HG03060 (cell line): Measurements from ENCODE around the gene KLHL29.

Experiments
- ATAC-seq: cut with Tn5 transposase; IDR thresholded peaks from one replicate; pipeline ENCODE4 v1.9.1; 2021; ENCODE audit warnings: low read depth, moderate number of reproducible peaks; ENCODE audit not compliant: unreplicated experiment

The KLHL29 gene

GRCh38 chr2:23637011-23637778 is 252.2 kb downstream of the KLHL29 start:
- no peak for ATAC-seq

DNA sequence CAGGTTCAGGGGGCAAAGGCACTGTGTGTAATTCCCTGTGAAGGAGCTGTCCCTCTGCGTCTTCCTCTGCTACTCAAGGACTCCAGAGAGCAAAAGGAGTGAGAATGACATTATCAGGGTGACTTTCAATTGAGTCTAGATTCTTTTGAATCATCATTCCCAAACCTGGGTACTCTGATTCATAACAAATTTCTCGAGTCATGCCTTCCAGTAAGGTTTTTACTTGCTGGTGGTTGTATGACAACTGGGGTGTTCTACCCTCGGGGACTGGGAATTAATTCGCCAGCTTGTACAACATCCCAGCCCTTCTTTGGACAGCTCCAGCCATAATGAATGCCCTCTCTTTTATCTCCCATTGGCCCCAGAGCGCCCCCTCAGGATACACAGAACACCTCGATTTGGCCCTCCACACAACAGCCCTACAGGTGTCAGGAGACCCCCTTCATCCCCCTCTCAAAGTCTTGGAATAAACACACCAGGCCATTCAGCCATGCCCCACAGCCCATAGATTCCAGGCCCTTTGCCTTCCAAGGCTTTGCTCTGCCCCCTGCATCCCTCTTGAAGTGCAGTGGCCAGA is 254.5 kb downstream of the KLHL29 start:
- no peak for ATAC-seq

DNA sequence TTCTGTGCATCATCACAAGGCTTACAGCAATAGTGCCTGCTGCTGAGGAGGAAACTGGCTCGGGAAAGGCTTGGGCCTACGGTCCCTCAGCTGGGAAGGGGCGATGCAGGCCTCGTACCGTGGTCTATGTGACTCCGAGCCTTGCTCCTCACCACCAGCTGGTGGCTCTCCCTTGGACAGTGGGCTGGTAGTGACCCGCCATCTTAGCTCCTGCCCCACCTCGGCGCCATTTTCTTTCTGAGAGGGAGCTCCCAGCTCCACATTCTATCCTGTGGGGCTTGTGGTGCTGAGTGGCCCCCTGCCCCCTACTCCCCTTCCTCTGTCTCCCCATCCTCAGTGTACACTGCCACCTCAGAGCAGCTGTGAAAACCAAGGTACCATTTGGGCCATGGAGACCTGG is 255.7 kb downstream of the KLHL29 start:
- ATAC-seq, result no peak

DNA sequence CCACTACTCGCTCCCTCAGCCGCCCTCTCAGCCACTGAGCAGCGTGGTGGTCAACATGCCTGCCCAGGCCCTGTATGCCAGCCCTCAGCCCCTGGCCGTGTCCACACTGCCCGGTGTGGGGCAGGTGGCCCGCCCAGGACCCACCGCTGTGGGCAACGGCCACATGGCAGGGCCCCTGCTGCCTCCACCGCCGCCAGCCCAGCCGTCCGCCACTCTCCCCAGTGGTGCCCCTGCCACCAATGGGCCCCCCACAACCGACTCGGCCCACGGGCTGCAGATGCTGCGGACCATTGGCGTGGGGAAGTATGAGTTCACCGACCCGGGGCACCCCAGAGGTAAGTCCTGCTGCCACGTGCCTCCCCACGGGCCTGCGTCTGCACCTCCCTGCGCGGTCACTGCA is 257.5 kb downstream of the KLHL29 start:
- no peak for ATAC-seq

DNA sequence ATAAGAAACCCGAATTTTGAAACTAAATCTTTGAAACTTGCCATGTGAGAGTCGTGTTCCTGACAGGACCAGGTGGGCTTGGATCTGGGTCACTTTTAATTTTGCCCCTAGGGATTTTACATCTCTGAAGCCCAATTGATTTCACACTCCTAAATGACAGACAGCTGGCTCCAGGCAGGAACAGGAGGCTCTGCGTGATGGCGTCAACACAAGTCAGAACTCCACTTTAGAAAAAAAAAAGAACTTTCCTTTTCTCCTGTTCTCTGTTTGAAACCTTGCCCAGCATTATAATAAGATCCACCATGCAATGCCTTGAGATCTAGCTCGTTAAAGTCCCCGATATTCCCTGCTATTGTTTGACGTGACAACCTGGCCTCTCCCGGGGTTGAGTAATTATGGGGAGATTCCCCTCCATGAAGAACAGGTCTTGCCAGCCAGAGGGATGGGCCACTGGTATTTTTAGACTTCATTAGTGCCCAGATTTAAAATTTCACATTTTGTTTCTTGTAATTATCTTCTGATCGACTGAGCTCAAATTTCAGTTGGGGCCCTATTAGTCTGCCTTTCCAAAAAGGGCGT is 260.3 kb downstream of the KLHL29 start:
- ATAC-seq, result no peak

- no peak for ATAC-seq
These were observed 262.6 kb downstream of the KLHL29 start for GRCh38 chr2:23647563-23647962.

GRCh38 chr2:23649303-23649702 is 264.3 kb downstream of the KLHL29 start:
- ATAC-seq, result no peak

DNA sequence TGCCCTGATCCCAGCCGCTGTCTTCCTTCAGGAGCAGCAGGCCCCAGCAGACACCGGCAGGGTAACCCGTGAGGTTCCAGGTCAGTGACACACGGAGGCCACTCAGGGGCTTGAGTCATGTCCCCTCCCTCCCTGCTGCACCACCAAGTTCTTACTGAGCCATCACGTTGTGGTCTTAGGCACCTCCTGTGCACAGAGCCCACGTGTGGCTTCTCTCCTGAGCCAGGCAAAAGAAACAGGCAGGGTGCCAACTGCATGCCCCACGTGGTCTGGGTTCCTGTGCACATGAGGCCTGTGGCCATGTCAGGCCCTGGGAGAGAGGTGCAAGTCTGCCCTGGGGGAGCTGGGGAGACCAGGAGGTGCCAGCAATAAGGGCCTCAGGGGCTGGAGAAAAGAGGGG is 264.8 kb downstream of the KLHL29 start:
- no peak for ATAC-seq

GRCh38 chr2:23651187-23652080 is 266.5 kb downstream of the KLHL29 start:
- ATAC-seq, result no peak

DNA sequence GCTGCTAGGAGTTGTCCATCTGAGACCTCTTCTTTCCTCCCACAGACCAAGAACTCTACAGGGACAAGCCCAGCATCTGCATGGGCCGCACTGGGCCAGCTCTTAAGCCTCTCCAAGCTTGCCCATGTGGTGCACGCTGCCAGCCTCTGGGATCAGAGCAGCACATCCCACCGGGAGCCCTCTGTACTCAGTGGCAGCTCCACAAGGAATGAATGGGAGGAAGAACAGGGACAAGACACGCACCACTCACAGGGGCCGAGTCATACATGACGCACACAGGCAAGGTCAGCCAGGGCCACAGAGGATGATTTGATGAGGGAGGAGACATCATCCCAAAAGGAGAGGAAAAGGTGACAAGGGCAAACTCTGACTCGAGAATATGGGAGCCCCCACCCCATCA is 268.3 kb downstream of the KLHL29 start:
- no peak for ATAC-seq

DNA sequence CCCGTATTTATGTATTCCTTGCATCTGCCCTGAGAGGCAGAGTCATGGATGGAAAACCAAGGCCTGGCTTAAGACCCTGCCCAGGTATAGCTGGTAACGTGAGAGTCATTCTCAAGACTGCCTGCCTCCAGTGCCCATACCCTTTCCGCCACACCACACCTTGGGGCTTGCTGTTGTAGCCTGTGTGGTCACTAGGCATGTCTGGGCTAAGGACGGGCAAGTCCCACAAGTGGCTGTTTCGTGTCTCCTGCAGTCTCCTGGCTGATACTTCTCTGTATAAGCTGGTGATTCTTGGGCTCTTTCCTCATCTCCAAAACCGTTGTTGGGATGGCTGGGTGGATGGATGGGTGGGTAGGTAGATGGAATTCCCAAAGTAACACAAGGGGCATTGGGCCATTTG is 269.8 kb downstream of the KLHL29 start:
- ATAC-seq, result no peak

GRCh38 chr2:23655934-23656596 is 271.1 kb downstream of the KLHL29 start:
- no peak for ATAC-seq

DNA sequence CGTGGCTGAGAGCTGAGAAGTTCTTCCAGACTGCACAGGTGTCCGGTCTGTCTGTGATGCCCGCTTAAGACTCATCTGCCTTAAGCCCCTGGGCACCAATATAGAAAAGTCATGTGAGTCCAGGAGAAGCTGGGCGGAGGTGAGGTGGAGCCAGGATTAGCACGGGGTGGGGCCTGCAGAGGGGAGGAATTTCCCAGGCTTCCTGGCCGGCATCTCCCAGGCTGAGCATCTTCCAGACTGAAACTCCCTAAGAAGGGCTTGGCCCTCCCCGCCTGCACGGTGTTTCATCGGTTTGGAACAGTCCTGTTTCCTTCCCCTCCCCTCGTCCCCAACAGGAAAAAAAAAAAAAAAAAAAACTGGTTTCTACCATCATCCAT is 271.6 kb downstream of the KLHL29 start:
- no peak for ATAC-seq

DNA sequence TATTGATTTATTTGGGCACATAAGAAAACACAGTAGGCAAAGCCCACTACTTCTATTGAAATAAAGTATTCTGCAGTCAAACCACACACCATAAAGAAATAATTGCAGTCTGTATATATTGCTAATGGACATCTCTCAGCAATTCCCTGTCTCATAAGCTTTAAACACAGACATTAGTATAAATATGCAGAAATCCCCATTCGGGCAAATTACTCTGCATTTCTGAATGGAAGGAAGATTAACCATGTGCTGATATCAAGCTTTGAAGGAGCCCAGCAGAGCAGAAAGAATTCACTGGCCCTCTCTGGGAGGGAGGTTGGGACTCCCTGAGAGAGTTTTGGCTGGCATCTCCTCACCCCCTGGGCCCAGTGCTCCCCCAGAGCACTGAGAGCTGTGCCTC is 272.4 kb downstream of the KLHL29 start:
- no peak for ATAC-seq

- ATAC-seq, result no peak
These were observed 273.0 kb downstream of the KLHL29 start for GRCh38 chr2:23657934-23658333.

DNA sequence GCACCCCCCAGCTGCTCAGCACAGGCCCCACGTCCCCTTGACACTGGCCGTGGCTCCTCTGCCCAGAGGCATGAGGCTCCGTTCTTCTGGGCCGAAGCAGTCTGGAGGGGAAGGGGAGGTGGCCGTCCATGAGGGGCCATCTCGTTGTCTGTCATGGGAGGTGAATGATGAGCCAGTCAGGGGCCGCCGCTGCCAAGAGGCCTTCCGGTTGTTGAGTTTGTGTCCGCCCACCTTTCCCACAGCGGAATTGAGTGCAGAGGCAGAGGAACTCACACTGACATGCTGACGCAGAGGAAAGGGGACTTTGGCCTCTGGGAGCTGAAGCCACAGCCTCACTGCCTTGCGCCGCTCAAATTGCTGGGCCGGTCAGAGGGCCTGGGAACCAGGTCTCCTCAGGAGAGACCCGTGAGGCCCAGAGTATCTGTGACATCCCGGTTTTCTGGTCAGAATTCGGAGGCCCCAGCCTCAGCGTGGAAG is 273.5 kb downstream of the KLHL29 start:
- no peak for ATAC-seq

DNA sequence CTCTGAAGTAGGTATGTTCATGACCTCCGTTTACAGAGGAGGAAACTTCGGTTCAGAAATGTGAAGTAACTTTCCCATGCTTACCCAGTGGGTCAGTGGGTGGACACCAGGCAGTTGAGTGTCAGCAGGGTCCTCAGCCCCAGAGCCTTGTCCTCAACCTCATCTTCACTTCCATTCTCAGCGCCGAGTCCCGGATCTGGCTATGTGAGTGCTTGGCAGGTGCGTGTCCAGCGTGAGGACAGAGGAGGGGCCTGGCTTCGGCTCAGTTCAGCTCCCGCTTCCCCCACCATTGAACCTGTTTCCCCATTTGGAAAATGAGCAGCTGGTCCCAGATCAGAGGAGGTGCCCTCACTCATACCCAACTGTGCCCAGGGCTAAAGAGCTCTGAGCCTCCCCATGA is 274.3 kb downstream of the KLHL29 start:
- ATAC-seq, result no peak

DNA sequence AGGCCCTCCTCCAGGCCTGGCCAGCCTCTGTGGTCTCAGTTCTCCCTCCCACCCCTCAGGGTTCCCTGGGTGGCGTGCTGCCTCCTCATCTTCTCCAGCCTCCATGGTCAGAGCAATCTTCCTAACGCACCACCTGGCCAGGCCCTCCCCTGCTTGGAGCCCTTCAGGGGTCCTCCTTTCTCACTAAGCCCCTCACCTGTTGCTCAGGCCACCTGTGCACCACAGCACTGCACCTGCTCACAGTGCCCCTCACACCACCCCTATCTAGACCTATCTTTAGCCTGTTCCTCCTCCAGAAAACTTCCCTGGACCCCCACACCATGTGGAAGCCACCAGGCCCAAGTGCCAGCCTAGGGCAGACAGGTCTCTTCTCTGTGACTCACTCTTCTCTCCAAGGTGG is 274.8 kb downstream of the KLHL29 start:
- ATAC-seq, result no peak

- no peak for ATAC-seq
These were observed 275.3 kb downstream of the KLHL29 start for GRCh38 chr2:23660237-23660636.

- no peak for ATAC-seq
These were observed 276.5 kb downstream of the KLHL29 start for GRCh38 chr2:23661276-23662050.
